GM12891 (cell line): Measurements from ENCODE around the gene IL1RAPL2.
"Not testable (repeated sequence)": the region's sequence is repeated elsewhere in the genome, so short reads cannot be mapped to it uniquely, and the experiment has no call there.

ENCODE experiments used
- DNase-seq: peaks from one replicate; pipeline ENCODE4 v3.0.0; 2011; ENCODE audit warnings: low spot score; ENCODE audit not compliant: insufficient read length
- FAIRE-seq: peaks from 2 replicates; lab custom pipeline; 2011; peaks lifted over from hg19 to GRCh38; lab: Jason Lieb, UNC
- PAX5 ChIP-seq: IDR thresholded peaks from 2 replicates; pipeline ENCODE4 v1.6.1; 2011; ENCODE audit warnings: low read length, moderate library complexity, mild to moderate bottlenecking; ENCODE audit not compliant: insufficient read depth, severe bottlenecking
- POLR2A ChIP-seq: IDR thresholded peaks from 2 replicates; pipeline ENCODE4 v1.6.1; 2011; ENCODE audit warnings: low read depth, low read length, control low read depth
- POLR2AphosphoS5 ChIP-seq: IDR thresholded peaks from 2 replicates; pipeline ENCODE4 v1.6.1; 2011; ENCODE audit warnings: low read depth, low read length, control low read depth
- POU2F2 ChIP-seq: IDR thresholded peaks from 2 replicates; pipeline ENCODE4 v1.6.1; 2011; ENCODE audit warnings: low read depth, mild to moderate bottlenecking, control low read depth, low read length, moderate library complexity
- SPI1 ChIP-seq: IDR thresholded peaks from 2 replicates; pipeline ENCODE4 v1.6.1; 2011; ENCODE audit warnings: low read depth, low read length, control low read depth
- TAF1 ChIP-seq: IDR thresholded peaks from 2 replicates; pipeline ENCODE4 v1.6.1; 2011; ENCODE audit warnings: low read depth, low read length, control low read depth

The IL1RAPL2 gene

GRCh38 chrX:105226499-105226898 is 660.5 kb downstream of the IL1RAPL2 start:
- TF ChIP-seq PAX5 (no peak), POLR2AphosphoS5 (no peak), POU2F2 (no peak), TAF1 (no peak), POLR2A (no peak), SPI1 (no peak)
- no peak for FAIRE-seq
- DNase-seq, result no peak

- no peak for TF ChIP-seq POLR2A
- TF ChIP-seq POU2F2, result no peak
- TF ChIP-seq POLR2AphosphoS5, result no peak
- TF ChIP-seq SPI1, result no peak
- FAIRE-seq (no peak), DNase-seq (no peak)
Measured at GRCh38 chrX:105228602-105229001, 662.6 kb downstream of the IL1RAPL2 start.

GRCh38 chrX:105229146-105229545 is 663.1 kb downstream of the IL1RAPL2 start:
- DNase-seq (no peak), FAIRE-seq (no peak)
- TF ChIP-seq POU2F2 (no peak), TAF1 (no peak), PAX5 (no peak), POLR2AphosphoS5 (no peak), POLR2A (no peak), SPI1 (no peak)

- not testable (repeated sequence) for DNase-seq, FAIRE-seq
Measured at GRCh38 chrX:105237407-105237806, 671.4 kb downstream of the IL1RAPL2 start.

- no peak for TF ChIP-seq TAF1
- TF ChIP-seq PAX5, result no peak
- no peak for TF ChIP-seq POU2F2
- TF ChIP-seq POLR2A, result no peak
- no peak for TF ChIP-seq POLR2AphosphoS5
- no peak for TF ChIP-seq SPI1
- FAIRE-seq, result no peak
- DNase-seq, result no peak
Measured at GRCh38 chrX:105241056-105241455, 675.1 kb downstream of the IL1RAPL2 start.

GRCh38 chrX:105260291-105261043 is 694.5 kb downstream of the IL1RAPL2 start:
- DNase-seq (no peak), FAIRE-seq (no peak)

GRCh38 chrX:105263171-105263570 is 697.2 kb downstream of the IL1RAPL2 start:
- DNase-seq, result no peak
- FAIRE-seq, result no peak
- TF ChIP-seq TAF1 (no peak), PAX5 (no peak), POU2F2 (no peak), SPI1 (no peak), POLR2AphosphoS5 (no peak), POLR2A (no peak)

More at GRCh38 chrX:105260291-105261043, 694.5 kb downstream of the IL1RAPL2 start:
- TF ChIP-seq POLR2AphosphoS5 (no peak), PAX5 (no peak), POU2F2 (no peak), SPI1 (no peak), TAF1 (no peak), POLR2A (no peak)

GRCh38 chrX:105263801-105264200 is 697.8 kb downstream of the IL1RAPL2 start:
- TF ChIP-seq POLR2AphosphoS5 (no peak), TAF1 (no peak), POU2F2 (no peak), SPI1 (no peak), POLR2A (no peak), PAX5 (no peak)
- DNase-seq, result no peak
- FAIRE-seq, result no peak

GRCh38 chrX:105265093-105265492 is 699.1 kb downstream of the IL1RAPL2 start:
- DNase-seq (no peak), FAIRE-seq (no peak)
- TF ChIP-seq SPI1 (no peak), POLR2AphosphoS5 (no peak), POLR2A (no peak), TAF1 (no peak), POU2F2 (no peak), PAX5 (no peak)

GRCh38 chrX:105266456-105266855 is 700.5 kb downstream of the IL1RAPL2 start:
- no peak for TF ChIP-seq SPI1
- no peak for TF ChIP-seq POU2F2
- TF ChIP-seq PAX5, result no peak
- no peak for FAIRE-seq
- no peak for DNase-seq
